ENCODE results near the gene ROBO2. TPM values are rescaled to one million over a fixed set of nuclear protein-coding genes. Genes with fewer than 3 reads are reported as not detected.

ROBO2 gene
- total RNA-seq, 1 experiment from 2014 or later: 0.16 TPM

GRCh38 chr3:77380136-77380535, 340.2 kb downstream of the ROBO2 start:
- Mint-ChIP-seq H3K27ac (ENCODE audit: unreplicated experiment) (no peak overlapping the region), H3K27me3 (ENCODE audit: insufficient read depth, unreplicated experiment) (peaks cover 4% of the 10 kb centered on the region), H3K4me1 (ENCODE audit: low read depth, unreplicated experiment) (no peaks in the 10 kb centered on the region), H3K9me3 (ENCODE audit: unreplicated experiment) (no peaks in the 10 kb centered on the region), H3K4me3 (ENCODE audit: unreplicated experiment) (no peak overlapping the region), H3K36me3 (ENCODE audit: insufficient read depth, unreplicated experiment) (no peaks in the 10 kb centered on the region)
- POLR2A ChIA-PET: no interaction called here
- no peak for TF ChIP-seq CTCF (IDR thresholded peaks at IDR 0.05; ENCODE audit: insufficient read depth in 1 of 2, low read depth in 1 of 2, low read length in 1 of 2, severe bottlenecking in 1 of 2, unreplicated experiment in 1 of 2)
- Histone ChIP-seq H3K9me3 (no peaks in the 10 kb centered on the region), H3K36me3 (ENCODE audit: control insufficient read depth, insufficient read depth, low read length) (no peaks in the 10 kb centered on the region), H3K4me3 (ENCODE audit: low read depth, low read length) (no peak overlapping the region), H3K4me1 (no peaks in the 10 kb centered on the region), H3K27me3 (replicated peaks; ENCODE audit: control insufficient read depth, insufficient read depth, low read length) (no peaks in the 10 kb centered on the region)
- intact Hi-C loops (cut with micrococcal nuclease; ENCODE audit: unreplicated experiment): no loop called here
- DNase-seq: no peak
- no TSS peak for BruUV-seq (replicated peaks)
- CTCF ChIA-PET: no interaction called here

GRCh38 chr3:77381431-77381830, 341.5 kb downstream of the ROBO2 start:
- H3K4me1 ChIP-seq: no peaks in the 10 kb centered on the region
- H3K9me3 Mint-ChIP-seq (ENCODE audit: unreplicated experiment): no peaks in the 10 kb centered on the region
- H3K4me3 ChIP-seq (ENCODE audit: low read depth, low read length): no peak overlapping the region
- ChIA-PET POLR2A (no interaction called here), CTCF (no interaction called here)
- no peaks in the 10 kb centered on the region for H3K27me3 ChIP-seq (replicated peaks; ENCODE audit: control insufficient read depth, insufficient read depth, low read length)
- H3K4me3 Mint-ChIP-seq (ENCODE audit: unreplicated experiment): no peak overlapping the region
- no TSS peak for BruUV-seq (replicated peaks)
- H3K27me3 Mint-ChIP-seq (ENCODE audit: insufficient read depth, unreplicated experiment): peaks cover 4% of the 10 kb centered on the region
- H3K36me3 ChIP-seq (ENCODE audit: control insufficient read depth, insufficient read depth, low read length): no peaks in the 10 kb centered on the region
- intact Hi-C loops (cut with micrococcal nuclease; ENCODE audit: unreplicated experiment): no loop called here
- H3K36me3 Mint-ChIP-seq (ENCODE audit: insufficient read depth, unreplicated experiment): no peaks in the 10 kb centered on the region
- H3K4me1 Mint-ChIP-seq (ENCODE audit: low read depth, unreplicated experiment): no peaks in the 10 kb centered on the region
- no peaks in the 10 kb centered on the region for H3K9me3 ChIP-seq
- no peak for DNase-seq
- H3K27ac Mint-ChIP-seq (ENCODE audit: unreplicated experiment): no peak overlapping the region
- TF ChIP-seq CTCF (IDR thresholded peaks at IDR 0.05; ENCODE audit: insufficient read depth in 1 of 2, low read depth in 1 of 2, low read length in 1 of 2, severe bottlenecking in 1 of 2, unreplicated experiment in 1 of 2): no peak

- Mint-ChIP-seq H3K4me3 (ENCODE audit: unreplicated experiment) (no peak overlapping the region), H3K36me3 (ENCODE audit: insufficient read depth, unreplicated experiment) (no peaks in the 10 kb centered on the region), H3K27me3 (ENCODE audit: insufficient read depth, unreplicated experiment) (no peaks in the 10 kb centered on the region), H3K27ac (ENCODE audit: unreplicated experiment) (no peak overlapping the region), H3K9me3 (ENCODE audit: unreplicated experiment) (no peaks in the 10 kb centered on the region), H3K4me1 (ENCODE audit: low read depth, unreplicated experiment) (no peaks in the 10 kb centered on the region)
- no peak for DNase-seq
- no TSS peak for BruUV-seq (replicated peaks)
- H3K9me3 ChIP-seq: no peaks in the 10 kb centered on the region
- POLR2A ChIA-PET: no interaction called here
- no peaks in the 10 kb centered on the region for H3K4me1 ChIP-seq
- CTCF ChIA-PET: no interaction called here
- intact Hi-C loops (cut with micrococcal nuclease; ENCODE audit: unreplicated experiment): no loop called here
- TF ChIP-seq CTCF (IDR thresholded peaks at IDR 0.05; ENCODE audit: insufficient read depth in 1 of 2, low read depth in 1 of 2, low read length in 1 of 2, severe bottlenecking in 1 of 2, unreplicated experiment in 1 of 2): no peak
- H3K27me3 ChIP-seq (replicated peaks; ENCODE audit: control insufficient read depth, insufficient read depth, low read length): no peaks in the 10 kb centered on the region
- no peak overlapping the region for H3K4me3 ChIP-seq (ENCODE audit: low read depth, low read length)
- H3K36me3 ChIP-seq (ENCODE audit: control insufficient read depth, insufficient read depth, low read length): no peaks in the 10 kb centered on the region
These were observed 352.3 kb downstream of the ROBO2 start for GRCh38 chr3:77392181-77392580.

Measured in Caco-2 (cell line).